Neural progenitor cell (in vitro differentiated cells): ENCODE measurements around the gene VPS72. TPM values are rescaled to one million over a fixed set of nuclear protein-coding genes. Genes with fewer than 3 reads are reported as not detected.

Source experiments
- DNase-seq: peaks from one replicate; pipeline ENCODE4 v3.0.0-alpha.2; 2016; ENCODE audit warnings: low spot score
- H2AFZ ChIP-seq: fragments of 200-600 bp; sonication (generic); replicated peaks from 2 replicates; pipeline ENCODE4 v1.6.1; 2016; ENCODE audit warnings: antibody characterized with exemption
- H3F3A ChIP-seq: fragments of 200-600 bp; sonication (generic); 2 replicates; pipeline ENCODE4 v1.6.1; 2016; ENCODE audit warnings: antibody characterized with exemption, low read depth
- H3K27ac ChIP-seq: fragments of 200-600 bp; sonication (generic); 2 replicates; pipeline ENCODE4 v1.5.1; 2016; ENCODE audit warnings: mild to moderate bottlenecking
- H3K27me3 ChIP-seq: fragments of 200-600 bp; sonication (generic); 2 replicates; pipeline ENCODE4 v1.6.1; 2016; ENCODE audit warnings: mild to moderate bottlenecking, moderate library complexity
- H3K36me3 ChIP-seq: fragments of 200-600 bp; sonication (generic); 2 replicates; pipeline ENCODE4 v1.5.1; 2016
- H3K4me1 ChIP-seq: fragments of 200-600 bp; sonication (generic); 2 replicates; pipeline ENCODE4 v1.6.1; 2016; ENCODE audit warnings: mixed run types
- H3K4me2 ChIP-seq: fragments of 200-600 bp; sonication (generic); 2 replicates; pipeline ENCODE4 v1.6.1; 2016
- H3K4me3 ChIP-seq: fragments of 200-600 bp; sonication (generic); 2 replicates; pipeline ENCODE4 v1.5.1; 2016
- H3K79me2 ChIP-seq: fragments of 200-600 bp; sonication (generic); 2 replicates; pipeline ENCODE4 v1.6.1; 2016; ENCODE audit warnings: low read depth
- H3K9ac ChIP-seq: fragments of 200-600 bp; sonication (generic); 2 replicates; pipeline ENCODE4 v1.6.1; 2016
- H3K9me3 ChIP-seq: fragments of 200-600 bp; sonication (generic); 2 replicates; pipeline ENCODE4 v1.5.1; 2016; ENCODE audit warnings: low read depth
- H4K20me1 ChIP-seq: fragments of 200-600 bp; sonication (generic); 2 replicates; pipeline ENCODE4 v1.6.1; 2016; ENCODE audit warnings: low read depth
- H3K27ac Mint-ChIP-seq: 3 replicates; pipeline ENCODE4 v1.8.0; 2021; ENCODE audit warnings: mixed read lengths
- H3K27me3 Mint-ChIP-seq: 2 replicates; pipeline ENCODE4 v1.8.0; 2022; ENCODE audit warnings: low read depth, mild to moderate bottlenecking, inconsistent platforms, moderate library complexity, mixed read lengths; ENCODE audit not compliant: insufficient read depth
- H3K36me3 Mint-ChIP-seq: 3 replicates; pipeline ENCODE4 v1.8.0; 2021; ENCODE audit warnings: mixed read lengths
- H3K4me1 Mint-ChIP-seq: 3 replicates; pipeline ENCODE4 v1.8.0; 2021; ENCODE audit warnings: mixed read lengths
- H3K4me3 Mint-ChIP-seq: 3 replicates; pipeline ENCODE4 v1.8.0; 2021; ENCODE audit warnings: mild to moderate bottlenecking, moderate library complexity, mixed read lengths
- H3K9me3 Mint-ChIP-seq: 3 replicates; pipeline ENCODE4 v1.8.0; 2020; ENCODE audit warnings: mixed read lengths
- CTCF ChIP-seq: fragments of 200-600 bp; sonication (generic); IDR thresholded peaks from 2 replicates; pipeline ENCODE4 v1.5.1; 2017; ENCODE audit warnings: antibody characterized with exemption, mild to moderate bottlenecking
- EZH2 ChIP-seq: fragments of 200-600 bp; sonication (generic); IDR thresholded peaks from 2 replicates; pipeline ENCODE4 v1.6.1; 2017; ENCODE audit warnings: antibody characterized with exemption, mild to moderate bottlenecking, moderate library complexity
- EZH2phosphoT487 ChIP-seq: fragments of 200-600 bp; sonication (generic); IDR thresholded peaks from 2 replicates; pipeline ENCODE4 v1.6.1; 2017; ENCODE audit warnings: antibody characterized with exemption
- total RNA-seq: library from RNA; depleted of rRNA; stranded (reverse); fragments of >200 nt; gene quantifications from 2 replicates; pipeline ENCODE4 v1.2.3, GENCODE V29; 2015; ENCODE audit warnings: low replicate concordance

Gene VPS72
- total RNA-seq, 1 donor from 2014 or later, result 117 TPM

- TF ChIP-seq EZH2, result no peak
- TF ChIP-seq EZH2phosphoT487, result no peak
- TF ChIP-seq CTCF, result no peak
- Mint-ChIP-seq H3K4me1 (peaks cover 11% of the 10 kb centered on the region), H3K27ac (peak overlapping the region; percentile 60), H3K27me3 (peaks cover 17% of the 10 kb centered on the region), H3K9me3 (no peaks in the 10 kb centered on the region), H3K36me3 (peaks cover 34% of the 10 kb centered on the region), H3K4me3 (no peak overlapping the region)
- Histone ChIP-seq H3K9me3 (no peaks in the 10 kb centered on the region), H2AFZ (no peak overlapping the region), H3K4me3 (no peak overlapping the region), H4K20me1 (no peaks in the 10 kb centered on the region), H3K4me2 (no peak overlapping the region), H3K27me3 (peaks cover 47% of the 10 kb centered on the region), H3K4me1 (peaks cover 11% of the 10 kb centered on the region), H3F3A (peaks cover 24% of the 10 kb centered on the region), H3K9ac (no peak overlapping the region), H3K27ac (no peak overlapping the region), H3K79me2 (no peaks in the 10 kb centered on the region), H3K36me3 (no peaks in the 10 kb centered on the region)
- DNase-seq, result no peak
Observed at GRCh38 chr1:151134991-151135390, 55.0 kb downstream of the VPS72 start.

GRCh38 chr1:151134396-151134795 lies 55.6 kb downstream of the VPS72 start:
- no peak overlapping the region for H3K4me2 ChIP-seq
- no peaks in the 10 kb centered on the region for H3K9me3 ChIP-seq
- Mint-ChIP-seq H3K4me1 (peaks cover 11% of the 10 kb centered on the region), H3K36me3 (peaks cover 30% of the 10 kb centered on the region), H3K9me3 (no peaks in the 10 kb centered on the region), H3K4me3 (no peak overlapping the region), H3K27ac (no peak overlapping the region), H3K27me3 (peaks cover 17% of the 10 kb centered on the region)
- H3K4me3 ChIP-seq, result no peak overlapping the region
- peaks cover 29% of the 10 kb centered on the region for H3F3A ChIP-seq
- peaks cover 52% of the 10 kb centered on the region for H3K27me3 ChIP-seq
- no peaks in the 10 kb centered on the region for H4K20me1 ChIP-seq
- H3K79me2 ChIP-seq, result no peaks in the 10 kb centered on the region
- H3K36me3 ChIP-seq, result no peaks in the 10 kb centered on the region
- no peak overlapping the region for H3K9ac ChIP-seq
- peaks cover 11% of the 10 kb centered on the region for H3K4me1 ChIP-seq
- no peak for TF ChIP-seq CTCF
- no peak for TF ChIP-seq EZH2phosphoT487
- no peak for TF ChIP-seq EZH2
- no peak overlapping the region for H3K27ac ChIP-seq
- no peak overlapping the region for H2AFZ ChIP-seq
- DNase-seq, result no peak

- peaks cover 27% of the 10 kb centered on the region for H3K36me3 Mint-ChIP-seq
- H3K9me3 Mint-ChIP-seq, result no peaks in the 10 kb centered on the region
- TF ChIP-seq EZH2phosphoT487, result peak; percentile 3
- TF ChIP-seq EZH2, result no peak
- Histone ChIP-seq H3K27ac (no peak overlapping the region), H3K4me2 (peak overlapping the region; percentile 74), H2AFZ (no peak overlapping the region), H3K4me3 (peak overlapping the region; percentile 25), H3K9me3 (no peaks in the 10 kb centered on the region), H3K79me2 (no peaks in the 10 kb centered on the region), H3K9ac (no peak overlapping the region), H3K36me3 (no peaks in the 10 kb centered on the region), H3F3A (peaks cover 29% of the 10 kb centered on the region), H4K20me1 (no peaks in the 10 kb centered on the region), H3K27me3 (peaks cover 52% of the 10 kb centered on the region), H3K4me1 (peaks cover 11% of the 10 kb centered on the region)
- DNase-seq, result peak; percentile 41
- no peak overlapping the region for H3K27ac Mint-ChIP-seq
- no peak overlapping the region for H3K4me3 Mint-ChIP-seq
- peaks cover 16% of the 10 kb centered on the region for H3K27me3 Mint-ChIP-seq
- peaks cover 11% of the 10 kb centered on the region for H3K4me1 Mint-ChIP-seq
Observed at GRCh38 chr1:151133018-151133806, 56.8 kb downstream of the VPS72 start.

GRCh38 chr1:151132335-151133017 lies 57.5 kb downstream of the VPS72 start:
- Histone ChIP-seq H3K4me1 (peaks cover 11% of the 10 kb centered on the region), H3K27ac (no peak overlapping the region), H3K27me3 (peaks cover 52% of the 10 kb centered on the region), H3K36me3 (no peaks in the 10 kb centered on the region), H3K79me2 (no peaks in the 10 kb centered on the region), H3K9me3 (no peaks in the 10 kb centered on the region), H3F3A (peaks cover 29% of the 10 kb centered on the region), H2AFZ (peak overlapping the region; percentile 87), H3K4me3 (peak overlapping the region; percentile 33), H4K20me1 (no peaks in the 10 kb centered on the region), H3K4me2 (peak overlapping the region; percentile 74), H3K9ac (no peak overlapping the region)
- Mint-ChIP-seq H3K9me3 (no peaks in the 10 kb centered on the region), H3K36me3 (peaks cover 23% of the 10 kb centered on the region), H3K4me1 (peaks cover 11% of the 10 kb centered on the region), H3K27me3 (peaks cover 16% of the 10 kb centered on the region), H3K4me3 (peak overlapping the region; percentile 57), H3K27ac (no peak overlapping the region)
- DNase-seq, result peak; percentile 4
- TF ChIP-seq CTCF (no peak), EZH2 (peak; percentile 63), EZH2phosphoT487 (peak; percentile 2)
